NCI-H2107 treated with DMSO at 0.1 percent for 48 hours (cell line): ENCODE measurements around the gene LOXL4.

Experiments
- DNase-seq: peaks from one replicate; lab custom pipeline; 2025; ENCODE audit not compliant: unreplicated experiment; lab: John Stamatoyannopoulos, UW

The LOXL4 gene

DNA sequence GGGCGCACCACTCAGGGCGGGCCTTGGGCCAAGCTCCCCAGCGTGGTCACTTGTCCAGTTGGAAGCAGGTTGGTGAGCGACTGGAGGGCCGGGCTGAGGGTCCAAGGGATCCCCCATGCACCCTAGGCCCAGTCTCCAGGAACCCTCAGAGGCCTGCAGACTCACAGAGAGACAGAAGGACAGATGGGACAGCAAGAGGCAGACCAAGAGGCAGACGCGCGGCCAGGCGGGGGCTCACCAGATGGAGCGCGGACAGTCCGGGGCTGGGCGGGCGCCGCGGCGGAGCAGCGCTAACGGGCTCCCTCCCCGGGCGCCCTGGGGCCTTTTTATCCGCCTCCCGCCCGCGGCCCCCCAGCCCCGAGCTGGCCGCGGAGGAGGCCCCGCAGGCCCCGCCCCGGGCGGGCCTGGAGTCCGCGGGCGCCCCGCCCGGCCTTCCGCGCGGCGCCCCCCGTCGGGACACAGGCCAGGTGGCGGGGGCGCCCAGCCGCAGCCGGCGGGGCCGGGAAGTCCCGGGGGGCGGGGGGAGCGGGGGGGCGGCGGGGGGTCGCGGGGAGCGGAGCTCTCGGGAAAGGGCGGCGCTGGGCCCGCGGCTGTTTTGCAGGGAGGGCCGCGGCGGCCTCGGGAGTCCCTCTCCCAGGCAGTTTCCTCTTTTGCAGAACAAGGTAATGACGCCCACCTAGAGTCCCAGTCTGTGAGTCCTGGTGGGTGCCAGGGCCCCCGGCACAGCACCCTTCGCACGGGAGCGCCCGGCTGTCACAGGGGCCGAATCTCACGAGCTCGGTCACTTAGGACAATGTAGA lies at the start of gene LOXL4:
TSS of gene LOXL4 (minus strand) at position 301 of the 800 bp plus-strand sequence. CDS start 5,175 bp downstream, outside the sequence.
- no peak for DNase-seq

DNA sequence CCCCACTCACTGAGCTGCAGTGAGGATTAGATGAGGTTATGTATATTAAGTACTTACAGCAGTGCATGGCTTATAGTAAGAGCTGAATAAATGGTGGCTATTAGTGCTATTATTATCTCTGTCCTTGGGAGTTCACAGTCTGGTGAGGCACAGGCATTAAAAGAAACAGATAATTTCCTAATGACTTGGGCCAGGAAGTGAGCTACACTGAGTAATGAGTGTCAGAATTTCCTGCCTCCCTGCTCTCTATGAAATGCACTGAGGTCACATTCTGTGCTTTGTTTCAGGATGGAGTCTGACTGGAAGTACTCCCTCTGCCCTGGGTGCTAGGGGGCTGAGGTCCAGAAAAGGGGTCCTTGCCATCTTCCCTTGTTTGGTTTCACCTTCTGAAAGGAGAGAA lies 48.7 kb upstream of the LOXL4 start:
- DNase-seq: no peak

DNA sequence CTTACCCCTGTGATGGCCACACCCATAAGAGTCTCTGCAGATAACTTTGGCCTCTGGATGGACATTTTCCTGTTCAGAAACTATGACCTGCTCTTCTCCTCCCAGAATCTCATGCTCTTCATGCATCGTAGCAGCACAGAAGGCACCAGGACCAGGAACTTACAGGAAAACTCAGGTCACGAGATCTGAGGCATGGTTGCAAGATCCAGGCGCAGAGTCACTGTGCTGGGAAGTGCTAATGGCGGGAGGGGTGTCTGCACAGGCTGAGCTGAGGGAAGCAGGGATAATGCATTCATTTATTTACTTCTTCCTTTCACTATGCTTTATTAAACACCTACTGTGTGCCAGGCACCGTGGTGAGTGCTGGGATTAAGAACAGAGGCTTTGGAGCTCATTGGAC lies 48.2 kb upstream of the LOXL4 start:
- no peak for DNase-seq

DNA sequence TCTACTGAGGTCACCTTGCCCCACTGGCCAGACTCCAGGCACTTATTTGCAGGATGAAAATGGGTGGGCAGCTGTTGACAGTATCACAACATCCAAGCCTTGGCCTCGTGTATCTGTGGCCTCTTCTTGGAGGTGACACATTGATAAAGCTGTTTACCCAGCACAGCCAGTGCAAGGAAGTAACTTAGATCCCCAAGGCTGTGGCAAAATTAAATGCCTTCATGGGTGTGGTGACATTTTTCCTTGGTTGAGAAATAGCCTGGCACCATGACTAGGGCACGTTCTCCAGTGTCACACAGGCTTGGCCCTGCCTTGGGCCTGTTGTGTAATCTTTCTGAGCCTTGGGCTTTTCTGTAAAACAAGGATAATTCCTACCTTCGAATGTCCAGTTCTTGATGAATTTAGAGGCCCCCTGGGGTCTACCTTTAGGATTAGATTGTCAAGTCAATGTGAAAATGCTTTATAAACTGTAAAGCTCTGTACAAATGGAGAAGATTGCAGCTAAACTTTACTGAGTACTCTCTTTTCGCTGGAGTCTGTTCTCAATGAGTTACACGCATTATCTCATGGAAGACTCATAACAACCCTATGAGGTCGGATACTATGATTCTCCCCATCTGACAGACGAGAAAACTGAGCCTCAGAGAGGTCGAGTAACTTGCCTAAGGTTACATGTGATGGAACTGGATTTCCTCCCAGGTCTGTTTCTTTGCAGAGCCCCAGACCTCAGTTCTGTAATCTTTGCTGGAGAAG lies 46.7 kb upstream of the LOXL4 start:
- DNase-seq: no peak

- DNase-seq: no peak
These were observed 45.6 kb upstream of the LOXL4 start for GRCh38 chr10:98313598-98313997.

- no peak for DNase-seq
These were observed 44.8 kb upstream of the LOXL4 start for GRCh38 chr10:98312822-98313221.

GRCh38 chr10:98312349-98312748 lies 44.4 kb upstream of the LOXL4 start:
- no peak for DNase-seq

DNA sequence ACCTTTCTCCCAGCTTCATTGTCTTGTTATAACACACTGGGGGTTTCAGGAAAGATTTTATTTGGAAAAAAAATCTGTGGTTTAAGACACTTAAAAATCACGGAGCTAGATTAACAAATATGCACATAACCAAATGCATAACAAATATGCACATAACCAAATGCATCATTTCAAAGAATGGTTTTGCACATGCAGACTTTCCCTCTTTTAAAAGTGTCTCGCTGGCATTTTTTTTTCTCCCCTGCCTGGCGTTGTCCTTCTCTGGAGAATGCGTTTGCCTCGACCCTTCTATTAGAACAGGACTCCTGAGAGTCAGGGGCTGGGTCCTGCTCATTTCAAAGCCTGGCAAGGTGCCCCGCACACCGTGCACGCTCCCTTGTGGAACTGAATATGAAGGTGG lies 42.7 kb upstream of the LOXL4 start:
- DNase-seq: no peak

DNA sequence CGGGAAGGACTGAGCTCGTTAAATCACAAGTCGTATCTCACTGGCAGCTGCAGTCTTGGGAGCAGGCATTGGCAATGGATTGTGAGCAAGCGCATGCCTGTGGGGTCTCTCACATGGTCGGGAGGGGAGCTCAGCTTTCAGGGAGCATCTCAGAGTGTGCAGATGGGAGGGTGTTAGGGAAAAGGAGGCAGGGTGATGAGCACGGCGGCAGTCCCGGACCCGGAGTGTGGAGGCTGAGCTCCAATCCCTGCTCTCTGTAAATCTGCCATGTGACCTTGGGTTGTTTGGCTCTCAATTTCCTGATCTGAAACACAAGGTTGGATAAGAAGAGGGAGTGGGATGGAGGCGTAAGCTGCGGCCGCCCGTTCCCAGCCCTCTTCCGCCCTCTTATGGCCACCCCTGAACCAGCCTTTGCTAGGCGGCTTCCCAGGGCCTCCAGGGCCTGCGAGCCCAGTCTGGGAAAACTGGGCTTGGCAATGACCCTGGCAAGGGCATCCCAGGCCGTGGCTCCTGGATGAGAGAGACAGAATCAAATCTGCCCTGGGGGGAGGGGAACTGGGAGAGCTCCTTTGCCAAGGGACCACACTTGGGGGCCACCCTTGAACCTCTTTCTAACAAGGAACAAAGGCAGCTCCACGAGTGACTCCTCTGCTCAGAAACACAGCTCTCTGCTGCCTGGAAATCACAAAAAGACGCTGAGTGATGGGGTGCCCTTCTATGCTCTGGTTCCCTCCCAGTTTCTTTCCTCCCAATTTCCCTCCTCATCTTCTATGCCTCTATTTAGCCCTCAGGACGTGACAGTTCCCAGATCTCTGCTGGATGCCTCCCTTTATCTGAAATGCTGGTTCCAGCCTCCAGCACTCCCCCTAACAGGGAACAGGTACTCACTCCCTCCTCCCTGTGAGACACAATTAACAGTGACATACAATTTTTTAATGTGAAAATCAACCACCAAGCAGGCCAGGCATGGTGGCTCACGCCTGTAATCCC lies 41.7 kb upstream of the LOXL4 start:
- DNase-seq: peak; percentile 42

- no peak for DNase-seq
These were observed 40.8 kb upstream of the LOXL4 start for GRCh38 chr10:98308669-98309365.

GRCh38 chr10:98307916-98308541 lies 40.0 kb upstream of the LOXL4 start:
- no peak for DNase-seq

DNA sequence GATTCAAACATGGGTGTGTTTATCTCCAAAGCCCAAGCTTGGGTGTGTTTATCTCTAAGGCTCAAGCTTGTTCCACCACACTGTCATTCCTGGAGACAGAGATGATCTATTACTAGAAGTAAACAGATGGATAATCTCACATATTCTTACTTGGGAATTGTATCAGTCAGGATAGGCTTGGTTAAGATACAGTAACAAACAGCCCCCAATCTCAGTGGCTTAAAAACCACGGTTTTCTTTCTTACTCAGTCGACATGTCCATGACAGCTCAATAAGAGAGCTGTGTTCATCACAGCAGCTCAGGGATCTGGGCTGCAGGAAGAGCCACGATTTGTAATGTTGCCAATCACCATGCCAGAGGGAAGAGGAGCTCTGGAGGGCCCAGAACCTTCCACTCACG lies 38.5 kb upstream of the LOXL4 start:
- DNase-seq: no peak

DNA sequence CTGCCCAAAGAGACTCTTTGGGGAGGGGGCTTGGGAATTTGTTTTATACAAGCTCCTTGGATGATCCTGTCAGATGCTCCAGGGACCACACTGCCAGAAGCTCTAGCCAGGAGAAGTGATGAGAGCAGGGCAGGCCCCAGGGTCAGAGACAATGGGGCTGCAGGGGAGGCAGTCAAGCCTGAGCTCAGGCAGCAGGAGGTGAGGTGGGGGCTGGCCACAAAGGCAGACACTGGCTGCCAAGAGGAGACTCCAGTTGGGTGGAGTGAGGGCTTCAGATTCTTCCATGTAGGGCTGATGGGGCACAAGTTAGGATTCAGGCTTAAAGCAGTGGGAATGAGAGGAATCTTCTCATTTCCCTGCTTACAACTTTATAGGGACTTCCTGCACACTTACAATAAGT lies 35.6 kb upstream of the LOXL4 start:
- DNase-seq: no peak

DNA sequence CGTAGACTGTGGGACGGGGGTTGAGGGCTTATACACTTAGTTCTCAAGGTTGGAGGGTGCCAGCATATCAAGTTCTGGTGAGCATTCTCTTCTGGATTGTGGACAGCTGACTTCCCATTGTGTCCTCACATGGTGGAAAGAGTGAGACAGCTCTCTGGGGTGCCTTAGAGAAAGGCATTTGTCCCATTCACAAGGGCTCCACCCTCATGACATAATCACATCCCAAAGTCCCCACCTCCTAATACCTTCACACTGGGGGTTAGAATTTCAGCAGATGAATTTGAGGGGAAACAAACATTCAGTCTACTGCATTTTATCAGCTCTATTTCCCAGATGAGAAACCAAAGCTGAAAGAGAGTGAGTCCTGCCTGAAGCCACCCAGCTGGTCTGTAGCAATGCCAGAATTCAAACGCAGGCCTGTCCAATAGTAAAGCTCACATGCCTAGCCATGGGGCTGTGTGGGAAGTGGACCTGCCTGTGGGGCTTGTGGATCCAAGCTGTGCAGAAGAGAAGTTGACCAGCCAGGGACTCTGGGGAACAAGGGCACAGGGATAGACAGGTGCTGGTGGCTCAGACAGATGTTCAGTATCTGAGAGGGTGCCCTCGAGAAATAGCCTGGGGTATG lies 34.9 kb upstream of the LOXL4 start:
- no peak for DNase-seq

DNA sequence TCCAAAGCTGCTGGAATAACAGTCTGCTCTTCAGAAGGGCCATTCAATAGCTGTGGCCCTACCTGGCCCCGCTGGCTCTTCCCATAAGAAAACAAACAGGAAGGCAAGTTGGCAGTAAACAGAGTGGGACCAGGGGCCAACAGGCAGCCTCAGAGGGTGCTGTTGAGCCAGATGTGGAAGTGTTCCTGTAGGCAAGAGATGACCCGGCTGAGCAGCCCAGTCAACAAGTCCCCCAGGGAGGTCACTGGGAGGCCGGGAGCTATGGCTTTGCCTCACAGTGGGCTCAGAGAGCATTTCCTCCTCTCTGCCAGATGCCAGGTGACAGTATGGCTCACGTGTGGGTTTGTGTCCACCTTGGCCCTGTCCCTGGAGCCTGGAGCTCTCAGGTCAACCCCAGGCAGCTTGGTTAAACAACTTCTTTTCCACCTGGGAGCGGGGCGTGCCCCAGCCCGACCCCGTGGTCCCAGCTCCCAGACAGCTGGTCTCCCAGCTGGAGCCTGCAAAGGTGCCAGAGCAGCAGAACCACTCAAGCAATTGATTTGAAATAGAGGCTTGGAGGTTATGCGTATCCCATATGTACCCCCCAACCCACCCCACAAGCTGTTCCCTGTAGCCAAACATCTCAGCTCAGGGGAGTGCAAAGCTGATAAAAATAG lies 33.8 kb upstream of the LOXL4 start:
- no peak for DNase-seq

DNA sequence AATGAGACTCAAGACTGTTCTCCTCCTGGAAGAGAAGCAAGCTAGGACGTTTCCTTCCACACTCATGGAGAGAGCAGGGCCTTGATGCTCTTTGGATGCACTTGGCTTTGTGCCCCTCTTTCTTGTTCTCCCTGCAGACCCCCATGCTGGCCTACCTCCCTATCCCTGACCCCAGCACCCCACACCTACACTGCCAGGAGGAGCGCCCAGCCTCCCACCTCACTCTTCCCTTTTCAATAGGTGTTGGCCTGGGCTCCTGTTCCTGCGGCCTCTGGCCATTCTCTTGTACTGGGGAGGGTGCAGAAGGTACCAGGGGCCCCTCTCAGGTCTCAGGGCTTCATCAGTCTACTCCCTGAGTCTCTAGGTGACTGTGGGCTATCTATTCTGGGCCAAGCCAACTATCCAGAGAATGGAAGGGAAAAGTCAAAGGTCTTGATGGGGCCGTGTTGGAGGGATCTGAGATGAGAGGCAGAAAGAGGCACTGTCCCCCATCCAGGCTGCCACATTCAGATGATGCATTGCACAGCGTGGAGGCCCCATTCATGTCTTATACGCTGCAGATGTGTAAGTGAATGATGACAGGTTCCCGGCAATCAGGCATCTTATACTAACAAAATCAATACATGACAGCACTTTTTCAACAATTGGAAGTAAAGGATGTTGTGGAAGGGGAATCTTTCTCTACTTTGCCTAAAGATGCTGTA lies 32.7 kb upstream of the LOXL4 start:
- no peak for DNase-seq

GRCh38 chr10:98299341-98299740 lies 31.3 kb upstream of the LOXL4 start:
- DNase-seq: no peak

DNA sequence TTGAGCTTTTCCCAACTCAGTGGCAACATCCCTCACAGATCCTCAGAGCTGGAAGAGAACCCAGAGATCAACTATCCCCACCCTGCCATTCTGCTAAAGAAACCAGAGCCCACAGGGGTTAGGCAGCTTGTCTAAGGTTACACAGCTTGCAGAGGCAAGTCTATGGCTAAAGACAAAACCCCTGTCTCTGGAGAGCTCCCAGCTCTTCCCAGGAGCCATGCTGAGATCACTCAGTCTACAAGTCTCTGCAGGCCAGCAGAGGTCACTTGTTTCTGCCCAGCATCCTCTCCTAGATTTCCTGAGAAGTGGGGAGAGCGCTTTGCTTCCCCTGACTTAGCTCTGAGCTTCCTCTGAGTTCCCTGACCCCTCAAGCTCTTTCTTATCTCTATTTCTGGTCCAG lies 28.5 kb upstream of the LOXL4 start:
- DNase-seq: no peak

DNA sequence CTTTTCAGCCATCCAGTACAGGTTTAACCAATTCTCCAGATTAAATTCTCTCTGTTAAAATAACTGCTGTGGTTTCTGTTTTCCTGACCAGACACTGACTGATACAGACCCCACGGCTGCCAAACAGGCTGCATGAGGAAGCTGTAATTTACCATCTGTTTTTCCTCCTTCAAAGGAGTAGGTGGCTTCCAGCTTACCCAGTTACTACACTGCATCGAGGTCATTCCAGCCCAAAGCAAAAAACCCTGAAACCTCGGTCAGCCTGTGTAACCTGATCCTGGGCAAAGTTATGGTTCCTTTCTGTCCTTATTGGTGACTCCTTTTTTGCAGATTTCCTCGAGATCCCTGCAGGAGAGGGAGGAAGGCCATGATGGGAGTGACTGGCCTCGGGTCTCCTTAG lies 27.9 kb upstream of the LOXL4 start:
- DNase-seq: no peak
